22Rv1 (cell line): ENCODE results near the gene PROM1.

ENCODE experiments used
- ZFX ChIP-seq: fragments of 450-650 bp; IDR thresholded peaks from 2 replicates; pipeline ENCODE4 v1.6.1; 2017; ENCODE audit warnings: antibody characterized with exemption, borderline replicate concordance
- TF ChIP-seq, protein P1 (sequence below): fragments of 450-650 bp; IDR thresholded peaks from 2 replicates; pipeline ENCODE4 v1.5.1; 2017; ENCODE audit warnings: mild to moderate bottlenecking

GRCh38 chr4:16075061-16075460 lies 8.8 kb downstream of the PROM1 start:
- TF ChIP-seq, protein P1, sequence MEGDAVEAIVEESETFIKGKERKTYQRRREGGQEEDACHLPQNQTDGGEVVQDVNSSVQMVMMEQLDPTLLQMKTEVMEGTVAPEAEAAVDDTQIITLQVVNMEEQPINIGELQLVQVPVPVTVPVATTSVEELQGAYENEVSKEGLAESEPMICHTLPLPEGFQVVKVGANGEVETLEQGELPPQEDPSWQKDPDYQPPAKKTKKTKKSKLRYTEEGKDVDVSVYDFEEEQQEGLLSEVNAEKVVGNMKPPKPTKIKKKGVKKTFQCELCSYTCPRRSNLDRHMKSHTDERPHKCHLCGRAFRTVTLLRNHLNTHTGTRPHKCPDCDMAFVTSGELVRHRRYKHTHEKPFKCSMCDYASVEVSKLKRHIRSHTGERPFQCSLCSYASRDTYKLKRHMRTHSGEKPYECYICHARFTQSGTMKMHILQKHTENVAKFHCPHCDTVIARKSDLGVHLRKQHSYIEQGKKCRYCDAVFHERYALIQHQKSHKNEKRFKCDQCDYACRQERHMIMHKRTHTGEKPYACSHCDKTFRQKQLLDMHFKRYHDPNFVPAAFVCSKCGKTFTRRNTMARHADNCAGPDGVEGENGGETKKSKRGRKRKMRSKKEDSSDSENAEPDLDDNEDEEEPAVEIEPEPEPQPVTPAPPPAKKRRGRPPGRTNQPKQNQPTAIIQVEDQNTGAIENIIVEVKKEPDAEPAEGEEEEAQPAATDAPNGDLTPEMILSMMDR, result no peak
- TF ChIP-seq ZFX, result no peak
